ENCODE data around the gene STRA8. TPM values are rescaled to one million over a fixed set of nuclear protein-coding genes. Genes with fewer than 3 reads are reported as not detected.

The STRA8 gene
- total and polyA plus RNA-seq, 3 donors from 2014 or later, result 0.87 to 3.5 (median 1.4) TPM

DNA sequence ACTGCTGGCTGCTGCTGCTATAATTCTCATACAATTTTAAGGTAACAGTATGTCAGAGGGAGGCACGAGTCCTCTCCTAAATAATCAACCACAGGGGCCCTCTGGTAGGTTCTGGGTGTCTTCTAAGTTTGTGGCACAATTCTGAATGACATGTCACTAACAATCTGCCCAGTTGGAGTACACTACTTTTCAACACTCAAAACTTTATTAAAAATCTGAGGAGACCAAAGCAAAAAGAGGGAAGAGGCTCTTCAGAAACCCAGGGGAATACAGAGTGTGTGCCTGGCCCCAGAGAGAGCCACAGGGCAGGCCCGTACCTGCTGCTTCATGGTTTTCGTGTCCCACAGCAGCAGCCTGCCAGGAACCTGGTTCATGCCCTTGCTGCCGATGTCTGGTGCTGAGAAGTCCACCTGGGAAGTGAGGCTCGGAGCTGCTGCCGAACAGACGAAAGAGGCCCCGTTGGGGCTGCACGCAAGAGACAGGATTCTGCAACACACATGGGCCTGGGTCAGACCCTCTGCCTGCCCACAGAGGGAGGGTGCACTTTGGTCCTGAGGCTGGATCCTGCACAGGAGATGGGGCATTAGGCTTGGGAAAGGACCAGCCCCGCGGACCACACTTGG, 40.6 kb upstream of the STRA8 start:
- 77 to 80% methylated on average over 5 to 11 of the region's 11 CpGs for WGBS, 2 donors
- no peaks in the 10 kb centered on the region for H3K9me3 ChIP-seq
- no peaks in the 10 kb centered on the region for H3K27me3 ChIP-seq
- no peak for TF ChIP-seq POLR2A (IDR thresholded peaks at IDR 0.05)
- TF ChIP-seq, protein P1, sequence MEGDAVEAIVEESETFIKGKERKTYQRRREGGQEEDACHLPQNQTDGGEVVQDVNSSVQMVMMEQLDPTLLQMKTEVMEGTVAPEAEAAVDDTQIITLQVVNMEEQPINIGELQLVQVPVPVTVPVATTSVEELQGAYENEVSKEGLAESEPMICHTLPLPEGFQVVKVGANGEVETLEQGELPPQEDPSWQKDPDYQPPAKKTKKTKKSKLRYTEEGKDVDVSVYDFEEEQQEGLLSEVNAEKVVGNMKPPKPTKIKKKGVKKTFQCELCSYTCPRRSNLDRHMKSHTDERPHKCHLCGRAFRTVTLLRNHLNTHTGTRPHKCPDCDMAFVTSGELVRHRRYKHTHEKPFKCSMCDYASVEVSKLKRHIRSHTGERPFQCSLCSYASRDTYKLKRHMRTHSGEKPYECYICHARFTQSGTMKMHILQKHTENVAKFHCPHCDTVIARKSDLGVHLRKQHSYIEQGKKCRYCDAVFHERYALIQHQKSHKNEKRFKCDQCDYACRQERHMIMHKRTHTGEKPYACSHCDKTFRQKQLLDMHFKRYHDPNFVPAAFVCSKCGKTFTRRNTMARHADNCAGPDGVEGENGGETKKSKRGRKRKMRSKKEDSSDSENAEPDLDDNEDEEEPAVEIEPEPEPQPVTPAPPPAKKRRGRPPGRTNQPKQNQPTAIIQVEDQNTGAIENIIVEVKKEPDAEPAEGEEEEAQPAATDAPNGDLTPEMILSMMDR (IDR thresholded peaks at IDR 0.05), result no peak
- peaks cover 25% of the 10 kb centered on the region for H3K4me1 ChIP-seq
- H3K36me3 ChIP-seq (ENCODE audit: low read depth, missing control alignments), result no peaks in the 10 kb centered on the region
- no peak overlapping the region for H3K4me3 ChIP-seq
- H3K27ac ChIP-seq, result peak overlapping the region; percentile 6 to 75
- no peak for DNase-seq
- intact Hi-C loops (cut with DNase I; ENCODE audit: low total_unique reads), result no loop called here

DNA sequence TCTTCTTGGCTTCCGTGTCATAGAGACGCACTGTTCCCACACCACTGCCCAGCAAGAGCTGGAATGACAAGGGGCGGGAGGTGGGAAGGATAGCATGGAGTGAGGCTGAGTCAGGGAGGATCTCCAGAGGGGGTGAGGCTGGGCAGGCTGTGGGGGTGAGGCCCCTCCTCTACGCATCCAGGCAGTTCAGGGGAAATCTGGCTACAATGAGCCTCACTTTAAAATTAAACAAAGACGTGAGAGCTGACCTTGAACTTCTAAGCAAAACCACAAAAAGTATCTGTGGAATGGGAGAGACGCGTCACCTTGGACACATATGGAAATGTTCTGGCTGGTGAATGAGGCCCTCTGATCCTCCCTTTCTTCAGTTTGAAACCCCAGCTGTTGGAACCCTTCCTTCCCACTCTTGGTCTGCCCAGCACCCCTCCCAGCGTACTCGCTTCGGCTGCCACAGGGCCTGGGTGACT, 40.0 kb upstream of the STRA8 start:
- peaks cover 25% of the 10 kb centered on the region for H3K4me1 ChIP-seq
- WGBS, 2 donors, result 44 to 58% methylated on average over 10 of the region's 10 CpGs
- peak overlapping the region; percentile 6 to 75 for H3K27ac ChIP-seq
- TF ChIP-seq, protein P1 (IDR thresholded peaks at IDR 0.05), result no peak
- no peak for TF ChIP-seq POLR2A (IDR thresholded peaks at IDR 0.05)
- H3K27me3 ChIP-seq, result no peaks in the 10 kb centered on the region
- DNase-seq, result peak; percentile 56
- no peak overlapping the region for H3K4me3 ChIP-seq
- H3K36me3 ChIP-seq (ENCODE audit: low read depth, missing control alignments), result no peaks in the 10 kb centered on the region
- intact Hi-C loops (cut with DNase I; ENCODE audit: low total_unique reads), result no loop called here
- H3K9me3 ChIP-seq, result no peaks in the 10 kb centered on the region

DNA sequence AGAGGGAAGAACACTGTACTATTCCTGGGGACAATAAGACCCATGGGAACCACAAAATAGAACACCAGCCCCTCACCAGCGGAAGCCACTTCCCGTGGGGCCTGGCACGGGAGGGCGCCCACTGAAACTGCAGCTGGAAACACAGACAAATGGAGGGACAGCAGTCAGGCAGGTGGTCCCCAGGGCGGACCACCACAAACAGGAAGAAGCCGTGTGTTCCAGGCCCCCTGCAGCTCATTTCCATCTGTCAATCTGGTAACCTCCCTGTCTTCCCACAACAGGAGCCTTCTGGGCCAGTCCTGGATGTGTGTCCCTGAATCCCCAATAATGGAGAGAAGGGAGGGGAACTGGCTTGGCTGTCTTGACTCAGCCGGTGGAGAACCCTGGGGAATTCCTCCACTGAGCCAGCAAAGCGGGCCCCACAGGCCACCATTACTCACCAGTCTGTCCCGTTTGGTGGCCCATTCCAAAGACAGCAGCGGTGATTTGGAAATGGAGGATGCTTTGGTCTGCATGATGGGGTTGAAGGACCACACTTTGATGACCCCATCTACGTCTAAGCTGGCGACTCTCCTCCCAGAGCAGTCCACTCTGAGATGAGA, 39.0 kb upstream of the STRA8 start:
- H3K4me1 ChIP-seq, result peaks cover 20% of the 10 kb centered on the region
- H3K36me3 ChIP-seq (ENCODE audit: low read depth, missing control alignments), result no peaks in the 10 kb centered on the region
- 80 to 85% methylated on average over 10 to 12 of the region's 12 CpGs for WGBS, 2 donors

DNA sequence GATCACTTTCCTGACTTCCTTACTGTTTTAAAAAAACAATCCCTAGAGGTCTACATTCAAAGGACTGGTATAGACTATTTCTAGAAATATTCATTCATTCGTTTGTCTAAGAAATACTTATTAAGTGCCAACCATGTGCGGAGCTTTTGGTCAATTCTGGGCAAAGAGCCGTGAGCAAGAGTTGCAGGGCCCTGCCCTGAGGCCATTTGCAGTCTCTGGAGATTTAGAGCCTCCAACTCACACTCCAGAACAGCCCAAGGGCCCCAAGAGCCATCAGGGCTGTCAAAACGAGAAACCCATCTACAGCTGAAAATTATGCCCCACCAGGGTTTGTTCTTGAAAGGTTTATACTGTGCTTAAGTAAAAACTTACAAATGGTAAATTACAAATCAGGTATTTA, 38.5 kb upstream of the STRA8 start:
- Histone ChIP-seq H3K4me3 (no peak overlapping the region), H3K4me1 (peaks cover 14% of the 10 kb centered on the region), H3K36me3 (ENCODE audit: low read depth, missing control alignments) (no peaks in the 10 kb centered on the region), H3K9me3 (no peaks in the 10 kb centered on the region), H3K27ac (peak overlapping the region in 1 of 2 donors; percentile 75), H3K27me3 (no peaks in the 10 kb centered on the region)
- DNase-seq, result no peak
- intact Hi-C loops (cut with DNase I; ENCODE audit: low total_unique reads), result no loop called here
- TF ChIP-seq POLR2A (IDR thresholded peaks at IDR 0.05), result no peak
- WGBS, 2 donors, result 86 to 87% methylated on average over 4 of the region's 4 CpGs

More for the DNA sequence above, 39.0 kb upstream of the STRA8 start:
- Histone ChIP-seq H3K27ac (peak overlapping the region; percentile 6 to 75), H3K9me3 (no peaks in the 10 kb centered on the region), H3K4me3 (no peak overlapping the region), H3K27me3 (no peaks in the 10 kb centered on the region)
- TF ChIP-seq, protein P1 (IDR thresholded peaks at IDR 0.05), result no peak
- TF ChIP-seq POLR2A (IDR thresholded peaks at IDR 0.05), result no peak
- no peak for DNase-seq
- intact Hi-C loops (cut with DNase I; ENCODE audit: low total_unique reads), result no loop called here

DNA sequence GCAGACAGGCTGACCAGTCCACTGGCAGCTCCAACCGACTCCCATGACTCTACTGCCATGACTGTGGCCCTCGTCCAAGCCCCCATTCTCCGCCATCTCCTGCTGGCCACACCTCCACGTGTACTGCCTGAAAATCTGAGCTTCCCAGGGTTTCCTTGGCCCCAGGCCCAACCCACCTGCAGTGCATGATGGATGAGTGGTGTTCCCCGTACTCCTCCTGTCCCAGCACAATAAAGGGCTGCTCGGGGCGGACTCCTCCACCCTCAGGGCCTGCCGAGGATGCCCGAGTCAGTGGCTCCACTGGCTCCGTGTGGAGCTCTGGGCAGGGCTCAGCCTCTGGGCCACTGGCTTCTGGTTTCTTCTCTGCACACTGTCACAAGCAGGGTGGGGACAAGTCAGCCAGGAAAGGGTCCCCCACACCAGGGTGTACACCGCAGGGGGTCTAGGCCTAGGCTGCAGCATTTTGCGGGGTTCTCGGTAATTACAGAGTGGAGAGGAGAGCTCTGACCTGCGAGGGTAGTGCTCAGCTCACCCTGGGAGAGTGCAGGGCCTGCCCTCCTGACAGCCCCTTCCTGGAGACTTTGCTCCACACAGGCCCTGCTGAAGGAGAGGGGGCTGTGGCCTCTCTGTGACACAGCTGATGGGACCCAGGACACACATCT, 37.5 kb upstream of the STRA8 start:
- H3K4me1 ChIP-seq, result peaks cover 10% of the 10 kb centered on the region
- H3K36me3 ChIP-seq (ENCODE audit: low read depth, missing control alignments), result no peaks in the 10 kb centered on the region
- no peak for DNase-seq
- H3K27me3 ChIP-seq, result no peaks in the 10 kb centered on the region
- H3K9me3 ChIP-seq, result no peaks in the 10 kb centered on the region
- no peak overlapping the region for H3K4me3 ChIP-seq
- TF ChIP-seq, protein P1 (IDR thresholded peaks at IDR 0.05), result no peak
- no peak for TF ChIP-seq POLR2A (IDR thresholded peaks at IDR 0.05)
- WGBS, 2 donors, result 83 to 95% methylated on average over 6 to 14 of the region's 14 CpGs
- no peak overlapping the region for H3K27ac ChIP-seq
- intact Hi-C loops (cut with DNase I; ENCODE audit: low total_unique reads), result no loop called here
